SHP77 treated with DMSO at 0.1 percent for 48 hours (cell line): Measurements from ENCODE around the gene PRSS36.
A peak's percentile ranks its signal among the peaks of the same experiment; 100 is the strongest.
"Not testable (repeated sequence)": the region's sequence is repeated elsewhere in the genome, so short reads cannot be mapped to it uniquely, and the experiment has no call there.

Experiments used
- DNase-seq: peaks from one replicate; lab custom pipeline; 2025; lab: John Stamatoyannopoulos, UW

PRSS36 gene

GRCh38 chr16:31183432-31184428, 33.9 kb upstream of the PRSS36 start:
- DNase-seq, result no peak

GRCh38 chr16:31182391-31182790, 32.5 kb upstream of the PRSS36 start:
- no peak for DNase-seq

GRCh38 chr16:31181102-31181830, 31.4 kb upstream of the PRSS36 start:
- DNase-seq, result no peak

GRCh38 chr16:31179747-31180459, 30.0 kb upstream of the PRSS36 start, which contains the start of gene FUS:
Gene FUS (plus strand): TSS chr16:31180139. CDS start chr16:31180215, 76 bp downstream.
- peak; percentile 74 for DNase-seq

- DNase-seq, result no peak
These were observed 29.4 kb upstream of the PRSS36 start for GRCh38 chr16:31179219-31179746.

- no peak for DNase-seq
These were observed 27.3 kb upstream of the PRSS36 start for GRCh38 chr16:31177136-31177535.

GRCh38 chr16:31170048-31170447, 20.2 kb upstream of the PRSS36 start:
- DNase-seq, result not testable (repeated sequence)

GRCh38 chr16:31168848-31169247, 19.0 kb upstream of the PRSS36 start:
- no peak for DNase-seq

GRCh38 chr16:31167315-31167714, 17.4 kb upstream of the PRSS36 start:
- DNase-seq, result no peak

- DNase-seq, result no peak
These were observed 7.3 kb upstream of the PRSS36 start for GRCh38 chr16:31157136-31157535.

- DNase-seq, result not testable (repeated sequence)
These were observed 1.1 kb upstream of the PRSS36 start for GRCh38 chr16:31150976-31151375.

GRCh38 chr16:31149332-31149731, 534 bp downstream of the PRSS36 start:
- DNase-seq, result no peak

- no peak for DNase-seq
These were observed 970 bp downstream of the PRSS36 start for GRCh38 chr16:31148896-31149295.

GRCh38 chr16:31148281-31148728, 1.6 kb downstream of the PRSS36 start:
- no peak for DNase-seq

- DNase-seq, result no peak
These were observed 2.3 kb downstream of the PRSS36 start for GRCh38 chr16:31147574-31147973.

GRCh38 chr16:31145398-31145990, 4.4 kb downstream of the PRSS36 start:
- no peak for DNase-seq

- not testable (repeated sequence) for DNase-seq
These were observed 5.4 kb downstream of the PRSS36 start for GRCh38 chr16:31144418-31144817.

GRCh38 chr16:31143694-31144148, 6.1 kb downstream of the PRSS36 start:
- no peak for DNase-seq

- no peak for DNase-seq
These were observed 6.7 kb downstream of the PRSS36 start for GRCh38 chr16:31143011-31143693.

- DNase-seq, result peak; percentile 98
These were observed 7.5 kb downstream of the PRSS36 start for GRCh38 chr16:31142109-31143010.
